HG02981 (cell line): ENCODE results near the gene MFSD12.

Experiments used
- ATAC-seq: cut with Tn5 transposase; IDR thresholded peaks from one replicate; pipeline ENCODE4 v1.9.1; 2021; ENCODE audit warnings: mild to moderate bottlenecking, moderate library complexity; ENCODE audit not compliant: unreplicated experiment

The MFSD12 gene

GRCh38 chr19:3526507-3527237 lies 30.7 kb downstream of the MFSD12 start:
- ATAC-seq = no peak

- ATAC-seq = no peak
Measured at GRCh38 chr19:3524904-3525451, 32.4 kb downstream of the MFSD12 start.

- ATAC-seq = no peak
Measured at GRCh38 chr19:3524078-3524842, 33.1 kb downstream of the MFSD12 start.

GRCh38 chr19:3523361-3524077 lies 33.9 kb downstream of the MFSD12 start:
- no peak for ATAC-seq

- no peak for ATAC-seq
Measured at GRCh38 chr19:3522421-3523360, 34.7 kb downstream of the MFSD12 start.

- no peak for ATAC-seq
Measured at GRCh38 chr19:3521104-3521445, 36.3 kb downstream of the MFSD12 start.

- ATAC-seq = no peak
Measured at GRCh38 chr19:3520166-3521103, 37.0 kb downstream of the MFSD12 start.

- ATAC-seq = no peak
Measured at GRCh38 chr19:3519126-3519525, 38.3 kb downstream of the MFSD12 start.

- no peak for ATAC-seq
Measured at GRCh38 chr19:3518659-3519058, 38.7 kb downstream of the MFSD12 start.

- no peak for ATAC-seq
Measured at GRCh38 chr19:3518255-3518654, 39.1 kb downstream of the MFSD12 start.

GRCh38 chr19:3517638-3518037 lies 39.7 kb downstream of the MFSD12 start:
- no peak for ATAC-seq

- no peak for ATAC-seq
Measured at GRCh38 chr19:3516675-3517207, 40.6 kb downstream of the MFSD12 start.

GRCh38 chr19:3515891-3516422 lies 41.4 kb downstream of the MFSD12 start:
- ATAC-seq = no peak

- no peak for ATAC-seq
Measured at GRCh38 chr19:3514930-3515329, 42.5 kb downstream of the MFSD12 start.

- ATAC-seq = no peak
Measured at GRCh38 chr19:3513229-3514140, 43.9 kb downstream of the MFSD12 start.

GRCh38 chr19:3512562-3513228 lies 44.7 kb downstream of the MFSD12 start:
- no peak for ATAC-seq
